ENCODE data around the gene SLCO2A1.

DNA sequence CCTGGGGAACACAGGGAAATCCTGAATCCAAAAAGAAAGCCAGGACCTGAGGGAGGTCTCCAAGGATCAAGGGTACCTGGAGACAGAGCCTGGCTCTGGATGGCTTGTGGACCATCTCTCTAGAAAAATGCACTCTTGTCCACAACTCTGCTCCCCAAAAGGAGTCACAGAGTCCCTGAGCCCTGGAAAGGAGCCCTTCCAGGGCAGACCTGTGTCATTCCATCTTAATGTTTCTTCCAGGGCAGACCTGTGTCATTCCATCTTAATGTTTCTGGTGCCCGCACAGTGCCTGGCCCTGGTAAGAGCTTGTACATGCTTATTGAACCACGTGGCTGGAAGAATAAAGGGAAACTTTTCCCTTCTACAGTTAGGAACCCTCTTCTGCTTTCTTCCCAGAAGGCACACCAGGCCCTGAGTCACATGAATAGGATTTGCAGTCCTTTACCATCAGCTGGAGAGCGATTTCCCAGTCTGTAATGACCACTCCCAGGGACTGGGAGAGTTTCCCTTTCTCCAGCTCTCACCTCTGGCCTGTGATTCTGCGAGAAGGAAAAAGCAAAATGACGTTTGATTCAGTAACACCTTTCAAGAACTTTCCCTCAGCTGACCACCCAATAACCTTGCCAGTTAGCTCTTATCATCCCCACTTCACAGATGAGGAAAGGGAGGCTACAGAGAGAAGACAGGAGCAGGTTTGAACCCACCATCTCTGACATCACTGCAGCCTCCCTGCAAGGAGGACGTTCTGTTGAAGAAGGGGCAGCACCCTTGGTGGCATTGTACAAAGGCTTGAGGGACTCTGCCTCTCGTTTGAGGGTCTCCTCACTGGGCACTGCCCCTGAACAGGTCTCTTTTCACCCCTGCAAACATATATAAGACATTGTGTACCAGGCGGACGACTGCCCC is 35.8 kb upstream of the SLCO2A1 start:
- TF ChIP-seq, protein P1, sequence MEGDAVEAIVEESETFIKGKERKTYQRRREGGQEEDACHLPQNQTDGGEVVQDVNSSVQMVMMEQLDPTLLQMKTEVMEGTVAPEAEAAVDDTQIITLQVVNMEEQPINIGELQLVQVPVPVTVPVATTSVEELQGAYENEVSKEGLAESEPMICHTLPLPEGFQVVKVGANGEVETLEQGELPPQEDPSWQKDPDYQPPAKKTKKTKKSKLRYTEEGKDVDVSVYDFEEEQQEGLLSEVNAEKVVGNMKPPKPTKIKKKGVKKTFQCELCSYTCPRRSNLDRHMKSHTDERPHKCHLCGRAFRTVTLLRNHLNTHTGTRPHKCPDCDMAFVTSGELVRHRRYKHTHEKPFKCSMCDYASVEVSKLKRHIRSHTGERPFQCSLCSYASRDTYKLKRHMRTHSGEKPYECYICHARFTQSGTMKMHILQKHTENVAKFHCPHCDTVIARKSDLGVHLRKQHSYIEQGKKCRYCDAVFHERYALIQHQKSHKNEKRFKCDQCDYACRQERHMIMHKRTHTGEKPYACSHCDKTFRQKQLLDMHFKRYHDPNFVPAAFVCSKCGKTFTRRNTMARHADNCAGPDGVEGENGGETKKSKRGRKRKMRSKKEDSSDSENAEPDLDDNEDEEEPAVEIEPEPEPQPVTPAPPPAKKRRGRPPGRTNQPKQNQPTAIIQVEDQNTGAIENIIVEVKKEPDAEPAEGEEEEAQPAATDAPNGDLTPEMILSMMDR (optimal IDR thresholded peaks at IDR 0.05 in 1 of 3, IDR thresholded peaks at IDR 0.05 in 1 of 3, conservative IDR thresholded peaks at IDR 0.05 in 1 of 3; ENCODE audit: extremely low read depth in 1 of 3, insufficient read depth in 2 of 3, low read length in 3 of 3): no peak
- no peak for TF ChIP-seq EZH2 (IDR thresholded peaks at IDR 0.05; ENCODE audit: low read length)

Data from keratinocyte (primary cell).